Inferior parietal cortex (tissue), 1 donor: ENCODE data around the gene SC5D.

ENCODE experiments used
- DNase-seq: peaks from one replicate; pipeline ENCODE4 v3.0.0-alpha.2; 2016; ENCODE audit errors: extremely low spot score

SC5D gene, protein sequence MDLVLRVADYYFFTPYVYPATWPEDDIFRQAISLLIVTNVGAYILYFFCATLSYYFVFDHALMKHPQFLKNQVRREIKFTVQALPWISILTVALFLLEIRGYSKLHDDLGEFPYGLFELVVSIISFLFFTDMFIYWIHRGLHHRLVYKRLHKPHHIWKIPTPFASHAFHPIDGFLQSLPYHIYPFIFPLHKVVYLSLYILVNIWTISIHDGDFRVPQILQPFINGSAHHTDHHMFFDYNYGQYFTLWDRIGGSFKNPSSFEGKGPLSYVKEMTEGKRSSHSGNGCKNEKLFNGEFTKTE

DNA sequence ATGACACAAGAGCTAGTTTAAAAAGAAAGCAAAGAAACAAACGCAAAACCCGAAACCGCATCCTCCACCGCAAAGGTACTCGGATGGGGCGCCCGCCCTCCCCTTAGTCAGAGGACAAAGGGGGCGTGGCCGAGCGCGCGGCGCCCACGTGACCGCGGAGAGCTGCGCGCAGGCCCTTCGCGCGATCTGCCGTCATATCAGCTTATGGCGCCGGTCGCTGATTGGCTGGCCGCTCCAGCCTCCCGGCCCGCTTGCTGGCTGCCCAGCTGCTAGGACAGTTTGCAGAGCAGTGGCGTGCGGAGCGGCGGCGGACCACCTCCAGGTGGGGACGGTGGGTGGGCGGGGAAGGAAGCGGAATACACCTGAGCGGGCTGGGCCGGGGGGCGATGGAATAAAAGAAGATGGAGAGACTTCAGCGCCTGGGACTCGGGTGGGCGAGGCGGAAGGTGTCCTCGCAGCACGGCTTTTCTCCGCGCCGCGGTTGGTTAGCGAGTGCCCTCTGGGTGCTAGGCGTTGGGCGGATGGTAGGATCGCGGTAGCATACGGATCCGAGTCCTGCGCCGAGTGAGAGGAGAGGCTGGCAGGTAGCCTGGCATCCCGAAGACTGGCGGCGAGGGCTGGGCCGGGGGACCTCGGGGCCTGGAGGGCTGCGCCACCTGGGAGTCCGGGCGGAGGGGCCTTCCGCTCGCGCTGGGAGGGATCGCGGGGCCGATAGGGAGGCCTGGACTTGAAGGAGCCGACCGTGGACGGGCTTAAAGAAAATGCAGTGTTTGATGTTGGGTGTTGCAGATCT is at the start of gene SC5D:
SC5D (plus strand) TSS at position 277 of the 793 bp plus-strand sequence. CDS start 10,605 bp downstream, outside the sequence.
- DNase-seq: peak; percentile 94

DNA sequence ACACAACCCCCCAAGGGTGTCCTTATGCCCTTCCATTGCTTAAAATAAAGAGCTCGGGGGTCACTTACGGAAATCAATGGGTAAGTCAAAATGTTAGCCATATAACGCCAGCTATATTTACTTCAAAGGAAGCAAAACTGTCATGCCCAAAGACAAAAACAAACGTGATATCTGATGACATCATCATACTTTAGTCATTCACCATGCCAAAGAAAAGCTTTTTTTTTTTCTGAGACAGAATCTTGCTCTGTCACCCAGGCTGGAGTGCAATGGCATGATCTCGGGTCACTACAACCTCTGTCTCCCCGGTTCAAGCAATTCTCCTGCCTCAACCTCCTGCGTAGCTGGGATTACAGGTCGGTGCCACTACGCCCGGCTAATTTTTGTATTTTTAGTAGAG is 47.7 kb upstream of the SC5D start:
- DNase-seq: no peak

DNA sequence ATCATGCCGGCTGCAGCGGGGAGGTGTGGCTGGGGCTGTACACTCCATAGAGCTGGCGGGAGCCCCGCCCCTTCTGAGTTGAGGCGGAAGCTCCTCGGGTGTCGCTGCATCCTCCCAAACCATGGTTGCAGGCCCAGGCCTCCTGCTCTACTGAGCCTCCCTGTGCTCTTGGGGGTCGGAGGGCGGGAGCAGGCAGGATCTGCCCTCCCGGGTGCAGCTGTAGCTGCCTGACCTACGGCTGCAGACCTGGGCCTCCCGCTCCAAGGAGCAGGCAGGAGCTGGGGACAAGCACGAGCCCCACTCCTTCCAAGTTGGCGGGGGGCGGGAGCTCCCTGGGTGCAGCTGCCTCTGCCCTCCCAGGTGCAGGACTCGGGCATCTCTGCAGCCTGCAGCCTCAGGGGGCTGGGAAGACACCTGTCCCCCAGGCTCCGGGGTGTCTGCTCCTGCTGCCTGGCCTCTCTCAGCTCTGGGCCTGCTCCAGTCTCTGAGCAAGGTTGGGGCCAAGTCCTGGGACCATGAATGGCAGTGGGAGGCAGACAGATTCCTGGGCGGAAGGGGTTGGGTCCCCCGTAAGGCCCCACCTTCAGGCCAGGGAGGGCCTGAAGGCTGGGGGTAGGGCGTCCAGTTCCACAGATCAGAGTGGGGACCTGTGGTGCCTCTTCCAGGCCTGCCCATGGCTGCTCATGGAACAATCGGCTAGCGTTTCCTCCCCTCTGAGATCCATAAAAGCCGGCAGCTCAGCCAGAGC is 46.4 kb upstream of the SC5D start:
- DNase-seq: no peak

DNA sequence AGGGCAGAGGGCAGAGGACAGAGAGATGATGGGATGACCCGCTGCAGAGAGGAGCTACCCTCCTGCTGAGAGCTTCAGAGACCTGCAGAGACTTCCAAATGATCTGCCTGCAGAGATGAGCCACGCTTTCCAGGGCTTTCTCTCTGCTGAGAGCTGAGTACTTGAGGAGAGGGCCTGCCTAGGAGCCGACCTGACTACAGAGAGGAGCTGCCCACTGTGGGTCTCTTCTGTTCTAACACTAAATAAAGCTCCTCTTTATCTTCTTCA is 45.9 kb upstream of the SC5D start:
- no peak for DNase-seq

DNA sequence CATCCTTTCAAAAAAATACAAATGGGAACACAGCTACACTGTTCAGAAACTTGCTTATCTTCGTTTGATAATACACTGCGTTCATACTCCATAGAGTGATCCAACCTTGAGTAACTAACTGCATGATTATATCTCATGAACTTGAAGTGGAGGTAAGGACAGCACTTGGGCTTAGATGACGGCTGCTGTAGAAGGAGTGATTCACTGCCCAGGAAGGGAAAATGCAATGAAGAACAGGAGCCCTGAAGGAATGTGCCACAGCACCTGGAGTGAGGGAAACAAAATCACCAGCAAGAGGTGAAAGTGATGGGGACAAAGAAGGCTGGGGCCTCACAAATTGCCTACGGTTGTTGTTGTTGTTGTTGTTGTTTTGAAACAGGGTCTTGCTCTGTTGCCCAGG is 44.1 kb upstream of the SC5D start:
- DNase-seq: no peak

DNA sequence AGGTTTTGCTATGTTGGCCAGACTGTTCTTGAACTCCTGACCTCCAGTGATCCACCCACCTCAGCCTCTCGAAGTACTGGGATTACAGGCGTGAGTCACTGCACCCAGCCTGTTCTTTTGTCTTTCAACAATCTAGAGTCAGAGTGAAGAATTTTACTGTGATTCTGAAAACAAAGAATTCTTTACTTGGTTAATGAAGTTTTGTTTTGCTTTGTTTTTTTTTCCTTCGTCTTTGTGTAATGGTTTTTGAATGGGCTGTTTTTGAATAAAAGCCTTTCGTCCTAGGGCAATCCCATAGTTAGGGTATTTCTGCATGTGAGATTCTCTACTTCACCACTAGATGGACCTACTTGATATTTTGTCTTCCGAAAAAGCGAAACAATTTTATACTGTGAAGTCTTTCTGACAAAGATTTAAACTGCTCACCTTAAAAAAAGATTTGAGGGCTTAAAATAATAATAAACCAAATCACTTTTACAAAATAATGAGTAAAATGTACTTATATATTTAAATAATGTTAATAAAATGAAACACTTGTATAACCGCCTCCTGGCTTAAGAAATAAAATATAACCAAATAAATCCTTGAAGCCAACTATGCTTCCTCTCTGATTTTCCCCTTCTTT is 43.4 kb upstream of the SC5D start:
- DNase-seq: peak; percentile 66

DNA sequence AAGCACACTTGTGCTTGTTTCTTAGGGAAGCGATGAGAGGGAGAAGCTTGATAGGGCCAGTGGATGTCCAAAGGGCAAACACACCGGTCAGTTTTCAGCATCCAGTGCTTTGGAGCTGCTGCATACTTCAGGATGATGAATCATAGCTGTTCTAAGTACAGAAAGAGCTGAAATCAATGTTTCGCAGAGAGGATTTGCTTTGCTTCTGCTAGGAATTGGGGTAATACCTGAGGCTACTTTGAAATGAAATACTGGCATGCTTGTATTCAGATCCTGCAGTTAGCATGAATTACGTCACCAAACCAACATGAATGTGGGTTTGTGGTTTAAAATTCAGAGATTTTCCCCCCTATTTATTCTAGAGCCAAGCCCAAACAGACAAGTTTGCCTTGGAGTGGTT is 41.7 kb upstream of the SC5D start:
- no peak for DNase-seq

DNA sequence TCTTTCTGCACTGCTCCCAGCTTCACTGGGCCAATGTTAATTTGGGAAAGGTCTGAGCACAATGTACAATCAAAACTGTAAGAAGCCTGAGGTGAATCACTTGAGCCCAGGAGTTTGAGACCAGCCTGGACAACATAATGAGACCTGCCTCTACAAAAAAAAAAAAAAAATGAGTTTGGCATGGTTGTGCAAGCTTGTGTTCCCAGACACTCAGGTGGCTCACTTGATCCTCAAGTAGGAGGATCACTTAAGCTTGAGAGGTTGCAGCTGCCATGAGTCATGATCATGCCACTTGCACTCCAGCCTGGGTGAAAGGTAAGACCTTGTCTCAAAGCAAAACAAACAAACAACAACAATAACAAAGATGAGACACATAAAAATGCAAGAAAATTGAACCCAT is 38.6 kb upstream of the SC5D start:
- no peak for DNase-seq

DNA sequence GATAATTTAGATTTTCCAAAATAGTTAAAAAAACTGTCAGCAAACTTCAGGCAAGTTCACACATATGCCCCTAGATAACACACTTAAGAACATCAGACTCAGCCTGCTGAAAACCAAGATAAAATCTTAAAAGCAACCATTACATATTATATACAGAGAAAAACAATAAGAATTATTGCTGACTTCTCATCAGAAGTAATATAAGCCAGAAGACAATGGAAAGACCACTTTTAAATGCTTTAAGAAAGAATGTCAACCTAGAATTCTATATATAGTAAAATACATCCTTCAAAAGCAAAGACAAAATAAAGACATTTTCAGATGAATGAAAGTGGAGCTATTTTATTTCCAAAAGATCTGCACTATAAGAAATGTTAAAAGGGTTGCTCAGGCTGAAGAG is 37.8 kb upstream of the SC5D start:
- no peak for DNase-seq

DNA sequence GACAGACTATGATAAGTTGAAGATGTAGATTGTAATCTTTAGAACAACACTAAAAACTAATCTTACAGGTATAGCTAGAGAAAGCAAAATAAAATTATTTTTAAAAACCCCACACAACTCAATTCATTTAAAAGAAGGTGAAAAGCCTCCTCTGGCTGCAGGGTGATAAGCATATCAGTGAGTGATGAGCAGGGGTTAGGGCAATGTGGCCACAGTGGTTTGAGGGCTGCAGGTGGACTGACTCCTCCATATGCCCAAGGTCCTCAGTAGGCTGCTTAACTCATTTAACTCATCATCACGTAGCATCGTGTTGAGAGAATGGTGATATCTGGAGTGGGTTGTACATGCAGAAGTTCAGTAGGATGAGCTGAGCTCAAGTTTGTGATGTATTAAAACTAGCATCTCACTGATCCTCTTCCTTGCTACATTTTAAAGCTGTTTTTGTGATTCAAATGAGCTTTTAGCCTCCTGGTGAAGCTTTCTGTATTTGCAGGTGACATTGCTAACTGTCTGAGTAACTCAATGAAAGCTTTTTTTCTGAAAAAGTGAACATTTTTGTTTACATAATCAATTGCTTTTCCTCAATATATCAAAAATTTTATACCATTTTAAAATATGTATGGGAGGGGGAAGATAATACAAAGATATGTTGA is 37.0 kb upstream of the SC5D start:
- DNase-seq: no peak

DNA sequence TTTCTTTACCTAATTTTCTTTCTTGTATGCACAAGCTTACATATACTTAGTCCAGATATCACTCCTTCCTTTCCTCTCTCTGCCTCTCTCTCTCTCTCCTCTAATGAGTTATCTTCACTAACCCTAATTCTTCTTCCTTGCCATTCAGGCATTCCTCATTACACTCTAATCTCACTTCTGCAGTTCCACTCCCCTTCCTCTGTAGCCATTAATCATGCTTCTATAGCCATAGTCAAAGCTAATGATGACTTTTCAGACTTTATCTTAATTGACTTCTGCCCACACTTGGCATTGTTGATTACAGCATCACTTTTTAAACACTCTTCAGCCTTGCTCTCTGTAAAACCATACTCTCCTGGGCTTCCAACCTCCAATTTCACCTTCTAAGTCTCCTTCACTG is 35.3 kb upstream of the SC5D start:
- no peak for DNase-seq

DNA sequence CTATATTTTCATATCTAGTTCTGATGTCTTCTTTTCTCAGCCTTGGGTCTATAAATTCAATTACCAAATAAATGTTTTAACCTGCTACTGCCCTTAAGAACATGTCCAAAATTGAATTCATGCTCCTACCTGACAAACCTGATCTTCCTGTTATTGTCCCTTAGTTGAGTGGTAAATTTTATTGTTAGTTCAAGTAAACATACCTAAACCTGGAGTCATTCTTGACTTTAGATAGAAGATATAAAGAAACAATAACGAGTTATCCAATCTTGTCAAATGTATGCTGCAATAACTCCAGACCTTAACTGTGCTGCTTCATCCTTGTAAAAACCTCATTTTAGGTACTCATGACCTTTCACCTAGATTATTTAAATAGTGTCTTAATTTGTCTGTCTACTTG is 34.6 kb upstream of the SC5D start:
- no peak for DNase-seq

DNA sequence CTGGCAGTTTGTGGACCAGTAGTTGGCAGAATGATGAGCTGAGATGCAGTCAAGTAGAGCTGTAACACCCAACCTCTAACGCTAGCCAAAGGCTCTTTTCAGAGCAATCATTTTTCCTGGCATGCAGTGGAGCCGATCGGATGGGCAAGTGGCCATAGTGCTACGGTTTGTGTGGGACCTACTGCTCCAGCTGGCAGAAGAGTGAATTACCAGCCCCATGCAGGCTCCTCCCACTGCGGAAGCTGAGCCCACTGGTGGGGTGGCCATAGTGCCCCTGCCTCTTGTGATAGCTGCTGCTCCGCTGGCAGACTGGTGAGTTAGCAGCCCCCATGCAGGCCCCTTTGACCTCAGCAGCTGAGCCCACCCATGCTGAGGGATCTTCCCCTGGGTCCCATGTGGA is 27.0 kb upstream of the SC5D start:
- DNase-seq: no peak

DNA sequence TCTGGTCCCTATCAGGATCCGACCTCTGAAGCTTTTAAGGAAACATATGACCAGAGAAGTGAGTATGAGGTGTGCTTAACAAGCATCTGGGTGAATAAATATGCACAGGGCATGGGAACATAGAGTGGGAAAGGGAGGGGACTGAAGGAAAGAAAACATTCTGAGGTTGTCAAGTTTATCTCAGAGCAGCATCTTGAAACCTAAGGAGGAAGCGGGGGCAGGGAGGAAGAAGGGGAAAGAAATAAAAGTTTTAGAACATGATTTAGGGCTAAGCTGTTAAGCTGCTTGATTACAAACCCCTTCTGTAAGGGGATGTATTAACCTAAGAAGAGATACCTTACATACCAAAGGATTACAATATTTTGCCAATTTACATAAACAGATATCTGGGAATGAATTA is 24.0 kb upstream of the SC5D start:
- DNase-seq: no peak

DNA sequence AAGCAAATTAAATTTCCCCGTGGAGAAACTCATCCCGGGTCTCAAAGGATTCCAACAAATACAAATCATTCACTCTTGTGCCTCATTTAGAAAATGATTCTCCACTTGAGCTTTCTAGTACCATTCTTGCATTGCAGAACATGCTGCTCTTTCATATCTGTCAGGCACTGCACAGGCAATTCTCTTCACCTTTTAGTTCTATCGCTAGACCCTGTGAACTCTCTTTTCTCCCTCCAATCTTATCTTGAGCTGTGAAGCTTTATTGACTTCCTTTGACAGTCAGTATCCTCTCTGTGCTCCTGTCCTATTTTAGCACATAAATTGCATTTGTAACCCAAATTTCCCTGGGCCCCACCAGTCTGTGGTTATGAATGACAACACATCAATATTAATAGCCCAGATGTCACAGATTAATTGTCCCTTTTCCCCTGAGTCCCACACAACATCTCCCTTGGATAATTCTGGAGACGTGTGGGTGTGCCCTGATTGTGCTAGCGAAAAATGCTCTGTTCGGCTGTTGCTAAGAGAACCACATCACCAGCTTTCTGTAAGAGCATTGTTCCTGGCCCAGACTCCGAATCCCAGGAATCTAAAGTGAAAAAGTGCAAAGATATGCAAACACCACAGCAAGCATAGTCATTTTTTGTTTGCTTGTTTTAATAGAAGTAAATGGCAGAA is 22.4 kb upstream of the SC5D start:
- peak; percentile 47 for DNase-seq

DNA sequence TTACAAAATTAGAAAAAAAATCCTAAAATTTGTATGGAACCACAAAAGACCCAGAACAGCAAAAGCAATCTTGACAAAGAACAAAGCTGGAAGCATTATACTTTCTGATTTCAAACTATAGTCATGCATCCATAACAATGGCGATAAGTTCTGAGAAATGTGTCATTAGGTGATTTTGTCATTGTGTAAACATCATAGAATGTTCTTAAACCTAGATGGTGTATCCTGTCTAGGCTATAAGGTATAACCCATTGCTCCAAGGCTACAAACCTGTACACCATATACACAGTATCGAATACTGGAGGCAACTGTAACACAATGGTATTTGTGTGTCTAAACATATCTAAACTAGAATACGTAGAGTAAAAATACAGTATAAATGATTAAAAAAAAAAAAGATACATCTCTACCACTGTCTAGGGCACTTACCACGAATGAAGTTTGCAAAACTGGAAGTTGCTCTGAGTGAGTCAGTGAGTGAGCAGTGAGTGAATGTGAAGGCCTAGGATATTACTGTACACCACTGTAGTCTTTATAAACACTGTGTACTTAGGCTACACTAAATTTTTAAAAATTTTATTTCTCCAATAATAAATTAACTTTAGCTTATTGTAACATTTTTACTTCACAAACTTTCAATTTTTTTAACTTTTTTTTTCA is 18.1 kb upstream of the SC5D start:
- no peak for DNase-seq

DNA sequence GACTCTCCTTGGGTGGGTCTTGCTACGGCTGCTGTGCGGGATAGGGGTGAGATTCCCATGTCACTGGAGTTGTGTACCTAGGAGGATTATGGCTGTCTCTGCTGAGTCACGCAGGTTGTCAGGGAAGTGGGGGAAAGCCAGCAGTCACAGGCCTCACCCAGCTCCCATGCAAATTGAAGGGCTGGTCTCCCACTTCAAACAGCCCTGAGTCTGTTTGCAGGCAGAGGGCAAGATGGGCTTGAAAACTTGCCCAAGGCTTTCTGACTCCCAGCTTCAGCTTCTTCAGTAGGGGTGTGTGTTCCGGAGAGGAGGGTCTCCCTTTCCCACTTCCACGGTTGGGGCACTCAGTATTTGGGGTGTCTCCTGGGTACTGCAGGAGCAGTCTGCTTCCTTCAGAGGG is 10.9 kb upstream of the SC5D start:
- DNase-seq: no peak

DNA sequence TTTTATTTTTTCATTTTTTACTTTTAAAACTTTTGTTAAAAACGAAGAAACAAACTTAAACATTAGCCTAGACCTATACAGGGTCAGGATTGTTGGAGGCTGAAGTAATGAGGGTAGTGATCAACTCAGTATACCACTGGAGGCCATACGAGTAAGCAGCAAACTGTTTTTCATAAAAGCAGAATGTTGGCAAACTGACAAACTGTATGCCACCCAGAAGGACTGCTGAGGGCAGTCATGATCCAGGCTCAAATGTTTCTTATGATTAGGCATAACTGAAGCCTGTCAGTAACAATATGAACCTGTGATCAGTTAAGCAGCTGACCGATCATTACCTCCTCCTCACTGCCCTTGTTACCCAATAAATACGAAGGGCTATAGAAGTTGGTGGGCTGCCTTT is 10.2 kb upstream of the SC5D start:
- DNase-seq: no peak

DNA sequence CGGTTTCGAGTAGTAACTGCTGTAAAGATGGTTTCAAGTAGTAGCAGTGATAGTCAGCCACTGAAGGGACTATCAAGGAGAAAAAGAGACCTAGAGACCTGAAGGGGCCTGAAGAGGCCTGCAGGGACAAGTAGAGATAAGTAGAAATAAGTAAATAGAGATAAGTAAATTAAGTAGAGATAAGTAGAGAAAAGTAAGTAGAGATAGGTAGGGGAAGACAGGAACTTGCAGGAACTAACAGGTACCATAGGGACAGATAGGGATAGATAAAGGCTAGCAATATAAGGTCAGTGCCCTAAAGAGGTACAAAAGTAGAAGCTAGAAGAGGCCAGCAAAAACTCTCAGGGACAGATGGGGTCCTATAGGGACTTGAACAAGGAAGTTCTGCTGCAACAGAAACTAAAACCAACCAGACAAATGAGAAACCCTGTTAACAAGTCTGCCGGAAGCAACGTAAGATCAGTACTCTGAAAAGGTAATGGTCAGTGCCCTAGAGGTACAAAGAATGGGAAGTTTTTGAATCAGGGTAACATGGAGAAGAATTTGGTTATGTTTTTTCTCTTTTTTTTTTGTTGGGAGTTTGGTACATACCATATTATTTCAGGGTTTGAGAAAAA is 9.6 kb upstream of the SC5D start:
- DNase-seq: no peak

DNA sequence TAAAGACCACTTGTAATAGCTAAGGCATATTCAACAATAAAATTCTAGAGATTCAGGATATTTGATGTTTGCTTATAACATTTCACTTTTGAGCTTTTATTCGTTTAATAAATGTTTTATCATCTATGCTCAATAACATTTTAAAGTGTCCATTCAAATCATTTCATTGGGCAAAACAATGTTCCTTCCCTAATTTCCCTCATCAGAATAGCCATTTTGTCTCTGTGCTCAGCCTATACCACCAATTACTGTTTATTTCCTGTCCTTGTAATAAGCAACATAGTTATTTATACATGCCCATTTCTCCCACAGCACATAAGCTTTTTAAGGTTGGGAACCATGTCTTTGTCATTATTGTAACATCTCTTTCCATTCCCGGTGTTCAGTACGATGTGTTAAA is 1.3 kb upstream of the SC5D start:
- no peak for DNase-seq
